A673 (cell line): Measurements from ENCODE around the gene COPRS. TPM values are rescaled to one million over a fixed set of nuclear protein-coding genes. Genes with fewer than 3 reads are reported as not detected.

Experiments
- BruUV-seq: library from RNA; stranded (reverse); fragments of 400-500 nt; replicated peaks from 2 replicates; lab custom pipeline; 2021; lab: Mats Ljungman, UMichigan
- CTCF ChIA-PET: fragments of 300-600 bp; sonication (Branson Sonifier 250); formaldehyde crosslinking; loops from one replicate; lab custom pipeline; 2022; ENCODE audit warnings: antibody characterized with exemption; lab: Charles Lee
- POLR2A ChIA-PET: fragments of 300-600 bp; sonication (Branson Sonifier 250); formaldehyde crosslinking; loops from one replicate; lab custom pipeline; 2022; ENCODE audit warnings: antibody characterized with exemption; ENCODE audit not compliant: low non-redundant PET; lab: Charles Lee
- DNase-seq: peaks from one replicate; pipeline ENCODE4 v3.0.0-alpha.2; 2015; ENCODE audit warnings: low spot score
- H3K27ac ChIP-seq: fragments of 200-600 bp; sonication (generic); 2 replicates; pipeline ENCODE4 v1.5.1; 2016; ENCODE audit warnings: mixed run types, low read depth, mild to moderate bottlenecking, mixed read lengths, antibody characterized with exemption, low read length; ENCODE audit not compliant: poor library complexity, severe bottlenecking
- H3K27me3 ChIP-seq: fragments of 200-600 bp; sonication (generic); replicated peaks from 2 replicates; pipeline ENCODE4 v1.6.1; 2017; ENCODE audit warnings: mixed run types, low read depth, mild to moderate bottlenecking, mixed read lengths, antibody characterized with exemption, low read length; ENCODE audit not compliant: insufficient read depth, poor library complexity
- H3K36me3 ChIP-seq: fragments of 200-600 bp; sonication (generic); 2 replicates; pipeline ENCODE4 v1.6.1; 2016; ENCODE audit warnings: mixed run types, mild to moderate bottlenecking, mixed read lengths, antibody characterized with exemption, low read length; ENCODE audit not compliant: insufficient read depth, poor library complexity, severe bottlenecking
- H3K4me1 ChIP-seq: fragments of 200-600 bp; sonication (generic); 2 replicates; pipeline ENCODE4 v1.6.1; 2017; ENCODE audit warnings: mixed run types, mild to moderate bottlenecking, mixed read lengths, antibody characterized with exemption, low read length; ENCODE audit not compliant: insufficient read depth, poor library complexity, severe bottlenecking
- H3K4me3 ChIP-seq: fragments of 200-600 bp; sonication (generic); 2 replicates; pipeline ENCODE4 v1.5.1; 2016; ENCODE audit warnings: low read depth, mixed run types, mild to moderate bottlenecking, mixed read lengths, low read length; ENCODE audit not compliant: poor library complexity, severe bottlenecking
- H3K9me3 ChIP-seq: fragments of 200-600 bp; sonication (generic); 2 replicates; pipeline ENCODE4 v1.6.1; 2016; ENCODE audit warnings: mixed run types, low read depth, mild to moderate bottlenecking, mixed read lengths, antibody characterized with exemption, low read length; ENCODE audit not compliant: poor library complexity, severe bottlenecking
- EZH2 ChIP-seq: fragments of 200-600 bp; sonication (generic); IDR thresholded peaks from 2 replicates; pipeline ENCODE4 v1.6.1; 2017; ENCODE audit warnings: borderline replicate concordance, low read depth, mild to moderate bottlenecking, mixed read lengths, antibody characterized with exemption, low read length; ENCODE audit not compliant: poor library complexity, severe bottlenecking
- intact Hi-C: fragments of 100-400 bp; cut with micrococcal nuclease; formaldehyde crosslinking; loops from one replicate; pipeline ENCODE4 v1.10.0; 2022; ENCODE audit not compliant: unreplicated experiment
- total RNA-seq: library from RNA; stranded (reverse); gene quantifications from 2 replicates; pipeline ENCODE4 v1.2.3, GENCODE V29; 2021
- TF ChIP-seq, protein P1 (sequence below): fragments of 300-800, 200-600 bp; sonication (generic); conservative IDR thresholded peaks from 2 replicates; pipeline ENCODE4 v1.5.1; 2017; ENCODE audit warnings: low read depth, mild to moderate bottlenecking, antibody characterized with exemption, low read length, moderate library complexity, mixed read lengths

Gene COPRS
- total RNA-seq, 1 experiment from 2014 or later, result 33.3 TPM

DNA sequence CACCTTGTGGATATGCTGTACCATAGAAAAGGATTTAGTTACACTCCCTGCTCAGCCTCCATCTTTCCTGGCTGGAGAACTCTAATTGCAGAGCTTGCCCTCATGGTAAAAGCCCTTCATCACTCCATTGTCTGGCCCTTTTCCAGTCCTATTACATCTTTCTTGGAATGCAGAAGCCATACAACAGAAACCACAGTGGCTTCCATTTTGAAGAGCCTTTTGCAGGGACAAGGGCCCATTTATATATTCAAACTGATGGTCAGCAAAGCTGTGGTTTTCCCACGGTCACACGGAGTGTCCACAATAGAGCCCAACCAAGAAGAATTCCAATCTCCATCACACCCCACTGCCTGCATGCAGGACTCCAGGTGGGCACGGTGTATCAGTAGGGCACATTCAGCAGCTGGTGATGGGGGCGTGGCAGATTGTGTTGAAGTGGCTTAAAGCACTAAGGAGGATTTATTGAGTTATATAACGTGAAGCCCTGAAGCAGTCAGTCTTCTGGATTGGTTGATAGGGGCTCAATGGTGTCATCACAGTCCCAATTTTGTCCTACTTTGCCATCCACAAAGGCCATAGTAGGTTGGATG is 20.3 kb downstream of the COPRS start:
- Histone ChIP-seq H3K27me3 (no peaks in the 10 kb centered on the region), H3K4me3 (no peak overlapping the region), H3K9me3 (no peaks in the 10 kb centered on the region), H3K4me1 (no peaks in the 10 kb centered on the region), H3K36me3 (no peaks in the 10 kb centered on the region), H3K27ac (no peak overlapping the region)
- no TSS peak for BruUV-seq
- no peak for TF ChIP-seq EZH2
- TF ChIP-seq, protein P1, sequence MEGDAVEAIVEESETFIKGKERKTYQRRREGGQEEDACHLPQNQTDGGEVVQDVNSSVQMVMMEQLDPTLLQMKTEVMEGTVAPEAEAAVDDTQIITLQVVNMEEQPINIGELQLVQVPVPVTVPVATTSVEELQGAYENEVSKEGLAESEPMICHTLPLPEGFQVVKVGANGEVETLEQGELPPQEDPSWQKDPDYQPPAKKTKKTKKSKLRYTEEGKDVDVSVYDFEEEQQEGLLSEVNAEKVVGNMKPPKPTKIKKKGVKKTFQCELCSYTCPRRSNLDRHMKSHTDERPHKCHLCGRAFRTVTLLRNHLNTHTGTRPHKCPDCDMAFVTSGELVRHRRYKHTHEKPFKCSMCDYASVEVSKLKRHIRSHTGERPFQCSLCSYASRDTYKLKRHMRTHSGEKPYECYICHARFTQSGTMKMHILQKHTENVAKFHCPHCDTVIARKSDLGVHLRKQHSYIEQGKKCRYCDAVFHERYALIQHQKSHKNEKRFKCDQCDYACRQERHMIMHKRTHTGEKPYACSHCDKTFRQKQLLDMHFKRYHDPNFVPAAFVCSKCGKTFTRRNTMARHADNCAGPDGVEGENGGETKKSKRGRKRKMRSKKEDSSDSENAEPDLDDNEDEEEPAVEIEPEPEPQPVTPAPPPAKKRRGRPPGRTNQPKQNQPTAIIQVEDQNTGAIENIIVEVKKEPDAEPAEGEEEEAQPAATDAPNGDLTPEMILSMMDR, result no peak
- POLR2A ChIA-PET, result no interaction called here
- DNase-seq, result no peak
- intact Hi-C loops, result no loop called here
- CTCF ChIA-PET, result no interaction called here

DNA sequence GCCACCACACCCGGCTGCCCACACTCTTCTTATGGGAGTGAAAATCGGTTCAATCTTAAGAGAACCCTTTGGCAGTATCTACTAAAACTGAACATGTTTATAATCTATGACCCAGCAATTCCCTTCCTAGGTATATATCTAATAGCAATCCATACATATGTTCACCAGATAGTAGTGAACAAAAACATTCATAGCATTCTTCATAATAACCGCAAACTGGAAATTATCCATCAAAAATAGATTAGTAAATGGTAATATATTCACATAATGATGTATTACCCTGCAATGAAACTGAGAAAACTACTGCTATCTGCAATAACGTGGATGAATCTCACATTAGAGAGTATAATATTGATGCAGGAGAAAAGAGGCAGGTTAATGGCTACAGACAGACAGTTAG is 23.1 kb downstream of the COPRS start:
- TF ChIP-seq, protein P1, result no peak
- no peak for TF ChIP-seq EZH2
- H3K4me3 ChIP-seq, result no peak overlapping the region
- no TSS peak for BruUV-seq
- POLR2A ChIA-PET, result no interaction called here
- H3K27me3 ChIP-seq, result no peaks in the 10 kb centered on the region
- intact Hi-C loops, result no loop called here
- H3K9me3 ChIP-seq, result no peaks in the 10 kb centered on the region
- CTCF ChIA-PET, result no interaction called here
- DNase-seq, result no peak
- H3K36me3 ChIP-seq, result no peaks in the 10 kb centered on the region
- no peaks in the 10 kb centered on the region for H3K4me1 ChIP-seq
- H3K27ac ChIP-seq, result no peak overlapping the region

DNA sequence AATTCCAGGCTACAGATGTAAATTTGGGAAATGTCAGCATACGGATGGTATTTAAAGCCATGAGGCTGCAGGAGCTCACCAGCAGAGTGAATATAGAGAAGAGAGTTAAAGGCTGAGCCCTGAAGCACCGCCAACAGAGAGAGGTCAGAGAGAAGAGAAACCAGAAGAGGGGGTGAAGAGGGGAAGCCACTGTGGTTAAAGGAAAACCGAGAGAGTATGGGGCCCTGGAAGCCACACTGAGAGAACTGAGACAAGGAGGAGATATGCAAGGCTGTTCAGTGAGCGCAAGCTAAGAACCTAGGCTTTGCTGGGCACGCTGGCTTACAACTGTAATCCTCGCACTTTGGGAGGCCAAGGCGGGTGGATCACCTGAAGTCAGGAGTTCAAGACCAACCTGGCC is 24.6 kb downstream of the COPRS start:
- Histone ChIP-seq H3K27me3 (no peaks in the 10 kb centered on the region), H3K9me3 (no peaks in the 10 kb centered on the region), H3K36me3 (no peaks in the 10 kb centered on the region), H3K27ac (no peak overlapping the region), H3K4me1 (no peaks in the 10 kb centered on the region), H3K4me3 (no peak overlapping the region)
- no peak for DNase-seq
- TF ChIP-seq, protein P1, result no peak
- TF ChIP-seq EZH2, result no peak
- BruUV-seq, result no TSS peak
- POLR2A ChIA-PET, result no interaction called here
- intact Hi-C loops, result no loop called here
- CTCF ChIA-PET, result no interaction called here
